GM12801 (cell line): Measurements from ENCODE around the gene CMYA5.

Experiments
- CTCF ChIP-seq: IDR thresholded peaks from one replicate; pipeline ENCODE4 v1.5.1; 2011; ENCODE audit warnings: control low read depth; ENCODE audit not compliant: insufficient read length; ENCODE audit errors: extremely low read depth

The CMYA5 gene

GRCh38 chr5:79774855-79775237 lies 85.2 kb downstream of the CMYA5 start:
- TF ChIP-seq CTCF, result no peak

GRCh38 chr5:79785983-79786382 lies 96.3 kb downstream of the CMYA5 start:
- no peak for TF ChIP-seq CTCF

- no peak for TF ChIP-seq CTCF
These were observed 97.8 kb downstream of the CMYA5 start for GRCh38 chr5:79787448-79787847.

GRCh38 chr5:79791843-79792242 lies 102.2 kb downstream of the CMYA5 start:
- no peak for TF ChIP-seq CTCF

- TF ChIP-seq CTCF, result no peak
These were observed 102.8 kb downstream of the CMYA5 start for GRCh38 chr5:79792463-79792862.

- TF ChIP-seq CTCF, result no peak
These were observed 103.7 kb downstream of the CMYA5 start for GRCh38 chr5:79793304-79793703.

- no peak for TF ChIP-seq CTCF
These were observed 104.1 kb downstream of the CMYA5 start for GRCh38 chr5:79793722-79794121.

GRCh38 chr5:79794347-79794746 lies 104.7 kb downstream of the CMYA5 start:
- no peak for TF ChIP-seq CTCF
